AML-193 (cell line): ENCODE results near the gene CDC123.
"Not testable (repeated sequence)": the region's sequence is repeated elsewhere in the genome, so short reads cannot be mapped to it uniquely, and the experiment has no call there.

ENCODE experiments used
- DNase-seq, 2 experiments: peaks; one replicate each; lab custom pipeline; 2025; lab: John Stamatoyannopoulos, UW

The CDC123 gene

GRCh38 chr10:12191715-12192114 is 4.3 kb upstream of the CDC123 start:
- no peak for DNase-seq

- DNase-seq: peak; percentile 37 to 46
Observed at GRCh38 chr10:12193193-12193592, 2.8 kb upstream of the CDC123 start.

- DNase-seq: peak in 1 of 2 experiments; percentile 20
Observed at GRCh38 chr10:12194752-12195271, 1.2 kb upstream of the CDC123 start.

GRCh38 chr10:12195281-12195602 is 746 bp upstream of the CDC123 start:
- DNase-seq: no peak

- DNase-seq: no peak
Observed at GRCh38 chr10:12196531-12197211, 683 bp downstream of the CDC123 start.

GRCh38 chr10:12198156-12198555 is 2.2 kb downstream of the CDC123 start:
- peak in 1 of 2 experiments; percentile 30 for DNase-seq

GRCh38 chr10:12200850-12201249 is 4.9 kb downstream of the CDC123 start:
- DNase-seq: no peak

GRCh38 chr10:12201543-12201942 is 5.6 kb downstream of the CDC123 start:
- DNase-seq: no peak

GRCh38 chr10:12202226-12202625 is 6.2 kb downstream of the CDC123 start:
- DNase-seq: no peak

GRCh38 chr10:12205082-12205481 is 9.1 kb downstream of the CDC123 start:
- no peak for DNase-seq

- DNase-seq: no peak
Observed at GRCh38 chr10:12207114-12207513, 11.1 kb downstream of the CDC123 start.

- no peak for DNase-seq
Observed at GRCh38 chr10:12208460-12208859, 12.5 kb downstream of the CDC123 start.

GRCh38 chr10:12212454-12212853 is 16.5 kb downstream of the CDC123 start:
- no peak for DNase-seq

GRCh38 chr10:12213621-12214020 is 17.6 kb downstream of the CDC123 start:
- no peak for DNase-seq

GRCh38 chr10:12214093-12214492 is 18.1 kb downstream of the CDC123 start:
- DNase-seq: no peak

- DNase-seq: peak; percentile 24 to 42
Observed at GRCh38 chr10:12214763-12215218, 18.8 kb downstream of the CDC123 start.

GRCh38 chr10:12218991-12219390 is 23.0 kb downstream of the CDC123 start:
- DNase-seq: peak; percentile 42 to 49

- DNase-seq: no peak
Observed at GRCh38 chr10:12221323-12222298, 25.6 kb downstream of the CDC123 start.

GRCh38 chr10:12225444-12225843 is 29.5 kb downstream of the CDC123 start:
- no peak for DNase-seq

- DNase-seq: not testable (repeated sequence)
Observed at GRCh38 chr10:12226438-12226837, 30.4 kb downstream of the CDC123 start.

- DNase-seq: no peak
Observed at GRCh38 chr10:12228851-12229250, 32.9 kb downstream of the CDC123 start.

- not testable (repeated sequence) for DNase-seq
Observed at GRCh38 chr10:12234687-12235086, 38.7 kb downstream of the CDC123 start.
